Lower leg skin (tissue), 3 donors: ENCODE data around the gene PERM1.

Experiments used
- POLR2A ChIP-seq, 2 donors: fragments of 450-650 bp; IDR thresholded peaks; one replicate each; pipeline ENCODE4 v1.6.1; 2016 to 2017; ENCODE audit warnings: antibody characterized with exemption in 2 of 2, mild to moderate bottlenecking in 1 of 2, moderate library complexity in 1 of 2
- TF ChIP-seq, protein P1 (sequence below), 3 donors: fragments of 450-650 bp; IDR thresholded peaks; one replicate each; pipeline ENCODE4 v1.5.1; 2016; ENCODE audit warnings: antibody characterized with exemption in 3 of 3, mild to moderate bottlenecking in 3 of 3, moderate library complexity in 2 of 3

DNA sequence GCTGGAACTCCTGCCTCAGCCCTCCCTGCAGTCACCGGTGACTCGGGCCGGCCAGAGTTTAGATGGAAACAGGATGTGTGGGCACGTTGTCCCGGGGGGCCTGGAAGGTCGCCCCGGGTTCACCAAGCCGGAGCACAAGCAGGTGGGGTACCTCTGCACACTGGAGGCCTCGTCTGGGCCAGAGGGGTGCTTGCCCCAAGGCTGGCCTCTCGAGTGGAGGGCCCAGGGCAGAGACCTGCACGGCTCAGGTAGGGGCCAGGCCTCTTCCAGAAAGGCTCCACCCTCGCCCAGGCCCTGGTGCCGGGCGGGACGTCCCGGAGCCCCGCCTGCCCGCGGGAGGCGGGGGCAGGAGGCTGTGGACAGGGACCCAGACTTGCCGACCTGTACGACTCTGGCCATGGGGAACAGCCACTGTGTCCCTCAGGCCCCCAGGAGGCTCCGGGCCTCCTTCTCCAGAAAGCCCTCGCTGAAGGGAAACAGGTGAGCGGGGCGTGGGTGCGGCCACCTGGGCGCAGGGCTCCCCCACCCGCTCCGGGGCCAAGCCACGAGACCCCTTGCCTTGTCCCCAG is 15.7 kb downstream of the PERM1 start, which contains the start of gene PLEKHN1:
- TF ChIP-seq, protein P1, sequence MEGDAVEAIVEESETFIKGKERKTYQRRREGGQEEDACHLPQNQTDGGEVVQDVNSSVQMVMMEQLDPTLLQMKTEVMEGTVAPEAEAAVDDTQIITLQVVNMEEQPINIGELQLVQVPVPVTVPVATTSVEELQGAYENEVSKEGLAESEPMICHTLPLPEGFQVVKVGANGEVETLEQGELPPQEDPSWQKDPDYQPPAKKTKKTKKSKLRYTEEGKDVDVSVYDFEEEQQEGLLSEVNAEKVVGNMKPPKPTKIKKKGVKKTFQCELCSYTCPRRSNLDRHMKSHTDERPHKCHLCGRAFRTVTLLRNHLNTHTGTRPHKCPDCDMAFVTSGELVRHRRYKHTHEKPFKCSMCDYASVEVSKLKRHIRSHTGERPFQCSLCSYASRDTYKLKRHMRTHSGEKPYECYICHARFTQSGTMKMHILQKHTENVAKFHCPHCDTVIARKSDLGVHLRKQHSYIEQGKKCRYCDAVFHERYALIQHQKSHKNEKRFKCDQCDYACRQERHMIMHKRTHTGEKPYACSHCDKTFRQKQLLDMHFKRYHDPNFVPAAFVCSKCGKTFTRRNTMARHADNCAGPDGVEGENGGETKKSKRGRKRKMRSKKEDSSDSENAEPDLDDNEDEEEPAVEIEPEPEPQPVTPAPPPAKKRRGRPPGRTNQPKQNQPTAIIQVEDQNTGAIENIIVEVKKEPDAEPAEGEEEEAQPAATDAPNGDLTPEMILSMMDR (IDR thresholded peaks at IDR 0.05), result no peak
- TF ChIP-seq POLR2A (IDR thresholded peaks at IDR 0.05), result no peak
